HS-27A (cell line): Measurements from ENCODE around the gene CCDC9.
"Not testable (repeated sequence)": the region's sequence is repeated elsewhere in the genome, so short reads cannot be mapped to it uniquely, and the experiment has no call there.

Experiments used
- DNase-seq: peaks from one replicate; pipeline ENCODE4 v3.0.0-alpha.2; 2012; ENCODE audit warnings: low read depth, missing footprints

CCDC9 gene

GRCh38 chr19:47232422-47233211 lies 23.7 kb upstream of the CCDC9 start:
- no peak for DNase-seq

- DNase-seq = no peak
Measured at GRCh38 chr19:47236072-47236675, 20.2 kb upstream of the CCDC9 start.

GRCh38 chr19:47239152-47239551 lies 17.2 kb upstream of the CCDC9 start:
- no peak for DNase-seq

- DNase-seq = no peak
Measured at GRCh38 chr19:47239610-47240296, 16.6 kb upstream of the CCDC9 start.

GRCh38 chr19:47240556-47240955 lies 15.8 kb upstream of the CCDC9 start:
- DNase-seq = no peak

GRCh38 chr19:47240996-47241918 lies 15.1 kb upstream of the CCDC9 start:
- no peak for DNase-seq

GRCh38 chr19:47241919-47242577 lies 14.3 kb upstream of the CCDC9 start:
- DNase-seq = no peak

GRCh38 chr19:47243364-47243775 lies 13.0 kb upstream of the CCDC9 start:
- no peak for DNase-seq

- no peak for DNase-seq
Measured at GRCh38 chr19:47243776-47244547, 12.4 kb upstream of the CCDC9 start.

- no peak for DNase-seq
Measured at GRCh38 chr19:47247308-47247990, 8.9 kb upstream of the CCDC9 start.

GRCh38 chr19:47253016-47253415 lies 3.3 kb upstream of the CCDC9 start:
- not testable (repeated sequence) for DNase-seq

GRCh38 chr19:47253467-47253881 lies 2.9 kb upstream of the CCDC9 start:
- peak; percentile 93 for DNase-seq

- DNase-seq = no peak
Measured at GRCh38 chr19:47253970-47254369, 2.4 kb upstream of the CCDC9 start.

GRCh38 chr19:47256693-47257410 lies 527 bp downstream of the CCDC9 start:
- peak; percentile 97 for DNase-seq

GRCh38 chr19:47257411-47258169 lies 1.3 kb downstream of the CCDC9 start:
- no peak for DNase-seq

- DNase-seq = no peak
Measured at GRCh38 chr19:47258434-47258833, 2.1 kb downstream of the CCDC9 start.

GRCh38 chr19:47258895-47259555 lies 2.7 kb downstream of the CCDC9 start:
- no peak for DNase-seq

- no peak for DNase-seq
Measured at GRCh38 chr19:47260476-47260875, 4.2 kb downstream of the CCDC9 start.
